Gastroesophageal sphincter (tissue), 4 donors: ENCODE data around the gene CCNK. TPM values are rescaled to one million over a fixed set of nuclear protein-coding genes. Genes with fewer than 3 reads are reported as not detected.

Experiments used
- ATAC-seq: fragments of 150-250 bp; one replicate; pipeline ENCODE4 v1.9.1; 2016; ENCODE audit warnings: mild to moderate bottlenecking, moderate library complexity
- H3K27ac ChIP-seq, 4 donors: fragments of 200-600 bp; sonication (generic) in 3 of 4; 1 replicate in 3 of 4; 2 replicates in 1 of 4; pipeline ENCODE4 v1.5.1; 2016 to 2019
- H3K27me3 ChIP-seq: fragments of 200-600 bp; sonication (generic); one replicate; pipeline ENCODE4 v1.5.1; 2019
- H3K36me3 ChIP-seq, 2 donors: fragments of 200-600 bp; sonication (generic); one replicate each; pipeline ENCODE4 v1.5.1; 2019; ENCODE audit warnings: control low read depth in 1 of 2
- H3K4me1 ChIP-seq, 3 donors: fragments of 200-600 bp; sonication (generic); 1 replicate in 2 of 3; 2 replicates in 1 of 3; pipeline ENCODE4 v1.5.1; 2016 to 2019; ENCODE audit warnings: control low read depth in 2 of 3
- H3K4me3 ChIP-seq, 2 donors: fragments of 200-600 bp; sonication (generic); one replicate each; pipeline ENCODE4 v1.5.1; 2019; ENCODE audit warnings: mild to moderate bottlenecking in 1 of 2, moderate library complexity in 1 of 2
- H3K9me3 ChIP-seq, 3 donors: fragments of 200-600 bp; sonication (generic); one replicate each; pipeline ENCODE4 v1.5.1; 2017 to 2019; ENCODE audit warnings: control low read depth in 2 of 3
- EP300 ChIP-seq: sonication (generic); formaldehyde crosslinking; IDR thresholded peaks from one replicate; pipeline ENCODE4 v1.6.1; 2017; ENCODE audit warnings: antibody characterized with exemption, mild to moderate bottlenecking
- POLR2A ChIP-seq, 2 donors: fragments of 450-650 bp; IDR thresholded peaks; one replicate each; pipeline ENCODE4 v1.6.1; 2017; ENCODE audit warnings: antibody characterized with exemption in 2 of 2, mild to moderate bottlenecking in 2 of 2, moderate library complexity in 1 of 2
- POLR2AphosphoS5 ChIP-seq: sonication (generic); formaldehyde crosslinking; IDR thresholded peaks from one replicate; pipeline ENCODE4 v1.6.1; 2017; ENCODE audit warnings: antibody characterized with exemption
- WGBS, 2 donors: methylation state at CpG; one replicate each; pipeline ENCODE4 v1.1.5; 2018; ENCODE audit warnings: low coverage in 1 of 2; 5-methylcytosine and 5-hydroxymethylcytosine counted together
- total RNA-seq, 4 donors: library from RNA; depleted of rRNA; stranded (reverse); fragments of >200 nt; gene quantifications; one replicate each; pipeline ENCODE4 v1.1.0, GENCODE V29; 2016
- TF ChIP-seq, protein P1 (sequence below), 4 experiments: fragments of 200-600 bp in 2 of 4; fragments of 450-650 bp in 2 of 4; sonication (generic) in 1 of 4; IDR thresholded peaks; one replicate each; pipeline ENCODE4 v1.5.1; 2017 to 2019; ENCODE audit warnings: antibody characterized with exemption in 4 of 4, mild to moderate bottlenecking in 2 of 4, moderate library complexity in 2 of 4

CCNK gene
- total RNA-seq, 4 donors from 2014 or later: 17.1 to 26.8 (median 20.7) TPM

DNA sequence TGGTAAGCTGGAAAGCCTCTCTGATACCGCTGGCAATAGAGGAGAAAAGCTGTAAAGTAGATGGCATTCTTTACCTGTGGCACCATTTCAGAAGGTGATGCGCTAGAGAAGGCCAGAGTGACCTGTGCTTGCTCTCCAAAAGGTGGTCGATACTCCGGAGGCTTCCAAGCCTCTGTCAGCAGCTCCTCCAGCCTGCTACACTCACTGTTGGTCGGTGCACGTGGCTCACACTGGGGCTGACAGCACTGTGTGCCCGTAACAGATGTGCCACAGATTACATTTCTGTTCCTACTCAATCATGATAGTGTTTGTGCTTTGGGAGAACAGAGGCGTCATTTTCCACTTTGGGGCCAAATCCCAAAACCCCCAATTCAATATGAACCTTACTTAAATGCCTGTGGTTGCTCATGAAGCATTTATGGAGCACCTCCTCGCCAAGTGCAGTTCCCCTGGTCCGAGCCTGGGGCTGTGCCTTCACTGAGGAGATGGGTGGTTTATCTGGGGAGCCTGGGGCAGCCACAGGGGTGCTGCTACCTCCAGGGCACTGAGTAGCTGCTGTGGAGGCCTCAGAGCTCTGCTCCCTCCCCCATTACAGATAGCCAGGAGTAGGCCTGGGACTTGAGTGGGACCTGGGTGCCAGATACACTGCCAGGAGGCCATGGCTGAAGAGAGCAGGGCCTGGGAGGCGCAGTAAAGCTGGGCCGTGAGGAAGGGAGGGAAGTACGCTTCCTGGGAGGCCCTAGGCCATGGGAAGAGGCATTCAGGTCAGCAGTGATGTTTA is 26.8 kb downstream of the CCNK start:
- H3K9me3 ChIP-seq: no peaks in the 10 kb centered on the region
- 84 to 93% methylated on average over 5 of the region's 13 CpGs for WGBS, 2 donors
- no peak overlapping the region for H3K4me3 ChIP-seq
- peaks cover 0 to 35% (median 16%) of the 10 kb centered on the region in 3 donors for H3K4me1 ChIP-seq
- H3K27me3 ChIP-seq: no peaks in the 10 kb centered on the region
- H3K36me3 ChIP-seq: peaks cover 4 to 90% of the 10 kb centered on the region in 2 donors
- H3K27ac ChIP-seq: peak overlapping the region in 1 of 4 donors; percentile 23
- no peak for TF ChIP-seq POLR2A (IDR thresholded peaks at IDR 0.05)
- TF ChIP-seq POLR2AphosphoS5: no peak
- TF ChIP-seq EP300: no peak
- TF ChIP-seq, protein P1, sequence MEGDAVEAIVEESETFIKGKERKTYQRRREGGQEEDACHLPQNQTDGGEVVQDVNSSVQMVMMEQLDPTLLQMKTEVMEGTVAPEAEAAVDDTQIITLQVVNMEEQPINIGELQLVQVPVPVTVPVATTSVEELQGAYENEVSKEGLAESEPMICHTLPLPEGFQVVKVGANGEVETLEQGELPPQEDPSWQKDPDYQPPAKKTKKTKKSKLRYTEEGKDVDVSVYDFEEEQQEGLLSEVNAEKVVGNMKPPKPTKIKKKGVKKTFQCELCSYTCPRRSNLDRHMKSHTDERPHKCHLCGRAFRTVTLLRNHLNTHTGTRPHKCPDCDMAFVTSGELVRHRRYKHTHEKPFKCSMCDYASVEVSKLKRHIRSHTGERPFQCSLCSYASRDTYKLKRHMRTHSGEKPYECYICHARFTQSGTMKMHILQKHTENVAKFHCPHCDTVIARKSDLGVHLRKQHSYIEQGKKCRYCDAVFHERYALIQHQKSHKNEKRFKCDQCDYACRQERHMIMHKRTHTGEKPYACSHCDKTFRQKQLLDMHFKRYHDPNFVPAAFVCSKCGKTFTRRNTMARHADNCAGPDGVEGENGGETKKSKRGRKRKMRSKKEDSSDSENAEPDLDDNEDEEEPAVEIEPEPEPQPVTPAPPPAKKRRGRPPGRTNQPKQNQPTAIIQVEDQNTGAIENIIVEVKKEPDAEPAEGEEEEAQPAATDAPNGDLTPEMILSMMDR (IDR thresholded peaks at IDR 0.05): no peak
- ATAC-seq: no peak

DNA sequence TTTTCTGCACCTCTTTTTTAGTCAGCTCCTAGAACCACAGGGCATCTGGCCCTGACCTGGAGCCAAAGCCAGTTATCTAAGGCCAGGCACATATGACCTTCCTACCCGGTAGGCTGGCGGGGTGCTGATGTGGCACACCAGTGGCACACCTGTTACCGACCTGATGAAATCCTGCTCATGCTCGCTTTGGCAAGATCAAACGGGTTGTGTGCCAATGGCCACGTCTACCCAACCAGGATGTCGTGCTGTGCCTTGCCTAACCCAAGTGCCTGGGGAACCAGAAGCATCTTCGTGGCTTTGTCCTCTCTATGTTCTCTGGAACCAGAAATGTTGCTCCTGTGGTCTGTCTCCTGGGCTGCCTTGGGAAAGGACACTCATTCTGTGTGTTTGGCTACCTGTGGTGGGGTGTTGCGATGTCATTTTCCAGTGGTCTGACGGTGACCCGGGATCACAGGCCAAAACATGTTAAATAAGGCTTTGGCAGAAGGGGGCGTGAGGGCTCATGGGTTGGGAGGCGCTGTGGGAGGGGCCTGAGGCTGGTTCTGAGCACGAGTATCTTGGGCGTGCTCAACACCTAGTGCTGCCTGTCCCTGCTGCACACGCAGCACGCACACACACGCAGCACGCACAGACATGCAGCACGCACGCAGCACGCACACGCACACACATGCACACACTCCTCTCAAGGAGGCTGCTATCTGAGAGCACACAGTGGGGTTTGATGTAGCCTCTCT is 27.9 kb downstream of the CCNK start:
- Histone ChIP-seq H3K27ac (peak overlapping the region in 3 of 4 donors; percentile 3 to 23 (median 11)), H3K9me3 (no peaks in the 10 kb centered on the region), H3K4me1 (peaks cover 0 to 35% (median 16%) of the 10 kb centered on the region in 3 donors), H3K4me3 (no peak overlapping the region), H3K27me3 (no peaks in the 10 kb centered on the region), H3K36me3 (peaks cover 0 to 90% of the 10 kb centered on the region in 2 donors)
- no peak for ATAC-seq
- 20 to 73% methylated on average over 2 to 8 of the region's 23 CpGs for WGBS, 2 donors
- no peak for TF ChIP-seq POLR2A (IDR thresholded peaks at IDR 0.05)
- TF ChIP-seq EP300: no peak
- no peak for TF ChIP-seq POLR2AphosphoS5
- TF ChIP-seq, protein P1 (IDR thresholded peaks at IDR 0.05): no peak

DNA sequence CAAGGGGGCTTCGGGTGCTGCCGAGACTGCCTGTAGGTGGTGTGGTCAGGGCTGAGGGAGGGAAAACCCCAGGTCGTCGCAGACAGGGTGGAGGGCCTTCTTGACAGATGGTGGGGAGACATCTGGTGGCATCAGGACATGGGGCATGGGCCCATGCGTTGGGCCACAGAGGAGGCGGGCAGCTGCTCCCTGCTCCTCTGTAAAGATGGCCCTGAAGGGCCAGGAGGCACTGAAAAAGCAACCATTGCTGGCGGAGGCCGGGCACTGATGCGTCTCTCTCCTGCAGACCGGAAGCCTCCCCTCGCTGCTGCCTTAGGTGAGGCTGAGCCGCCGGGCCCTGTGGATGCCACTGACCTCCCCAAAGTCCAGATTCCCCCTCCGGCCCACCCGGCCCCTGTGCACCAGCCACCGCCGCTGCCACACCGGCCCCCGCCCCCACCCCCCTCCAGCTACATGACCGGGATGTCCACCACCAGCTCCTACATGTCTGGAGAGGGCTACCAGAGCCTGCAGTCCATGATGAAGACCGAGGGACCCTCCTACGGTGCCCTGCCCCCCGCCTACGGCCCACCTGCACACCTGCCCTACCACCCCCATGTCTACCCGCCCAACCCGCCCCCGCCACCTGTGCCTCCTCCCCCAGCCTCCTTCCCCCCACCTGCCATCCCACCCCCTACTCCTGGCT is 28.8 kb downstream of the CCNK start:
- H3K9me3 ChIP-seq: no peaks in the 10 kb centered on the region
- H3K4me1 ChIP-seq: peaks cover 0 to 35% (median 16%) of the 10 kb centered on the region in 3 donors
- no peaks in the 10 kb centered on the region for H3K27me3 ChIP-seq
- 63 to 65% methylated on average over 2 to 4 of the region's 27 CpGs for WGBS, 2 donors
- H3K36me3 ChIP-seq: peaks cover 0 to 90% of the 10 kb centered on the region in 2 donors
- no peak overlapping the region for H3K4me3 ChIP-seq
- TF ChIP-seq EP300: no peak
- peak overlapping the region in 3 of 4 donors; percentile 11 to 80 (median 36) for H3K27ac ChIP-seq
- no peak for ATAC-seq

GRCh38 chr14:99510556-99511139 is 29.4 kb downstream of the CCNK start:
- Histone ChIP-seq H3K9me3 (no peaks in the 10 kb centered on the region), H3K27ac (peak overlapping the region in 3 of 4 donors; percentile 41 to 82 (median 80))
- 45 to 48% methylated on average over 5 to 6 of the region's 15 CpGs for WGBS, 2 donors

More at GRCh38 chr14:99510556-99511139, 29.4 kb downstream of the CCNK start:
- H3K27me3 ChIP-seq: no peaks in the 10 kb centered on the region
- no peak for ATAC-seq
- peaks cover 0 to 35% (median 16%) of the 10 kb centered on the region in 3 donors for H3K4me1 ChIP-seq
- TF ChIP-seq POLR2AphosphoS5: no peak
- no peak for TF ChIP-seq EP300
- TF ChIP-seq, protein P1 (IDR thresholded peaks at IDR 0.05): no peak
- TF ChIP-seq POLR2A (IDR thresholded peaks at IDR 0.05): no peak
- no peak overlapping the region for H3K4me3 ChIP-seq
- peaks cover 0 to 89% of the 10 kb centered on the region in 2 donors for H3K36me3 ChIP-seq
